B cell (primary cell): Measurements from ENCODE around the gene SP8. TPM values are rescaled to one million over a fixed set of nuclear protein-coding genes. Genes with fewer than 3 reads are reported as not detected.
A peak's percentile ranks its signal among the peaks of the same experiment; 100 is the strongest.

Experiments
- ATAC-seq: fragments of 200-7000 bp; cut with Tn5 transposase; one replicate; pipeline ENCODE4 v1.10.0; 2021; ENCODE audit warnings: low read depth, mild to moderate bottlenecking, moderate number of reproducible peaks, moderate library complexity
- CTCF ChIA-PET: fragments of 350-600 bp; sonication (Branson Sonifier 250); formaldehyde crosslinking; loops from one replicate; lab custom pipeline; 2021; ENCODE audit warnings: antibody characterized with exemption, inconsistent platforms; lab: Charles Lee
- POLR2A ChIA-PET: fragments of 350-600 bp; sonication (Branson Sonifier 250); formaldehyde crosslinking; loops from one replicate; lab custom pipeline; 2021; ENCODE audit warnings: antibody characterized with exemption; lab: Charles Lee
- DNase-seq: peaks from one replicate; pipeline ENCODE4 v3.0.0; 2013
- H2AFZ ChIP-seq: 2 replicates; pipeline ENCODE4 v1.6.1; 2012; ENCODE audit warnings: mild to moderate bottlenecking, low read depth, low read length; ENCODE audit not compliant: insufficient read depth, poor library complexity, severe bottlenecking
- H3K27ac ChIP-seq, 2 donors: 1 replicate in 1 of 2; 2 replicates in 1 of 2; pipeline ENCODE4 v1.5.1; 2012 to 2013; ENCODE audit warnings: low read length in 2 of 2, mild to moderate bottlenecking in 2 of 2, moderate library complexity in 1 of 2
- H3K27me3 ChIP-seq, 4 experiments: fragments of 200-600 bp in 1 of 4; sonication (generic) in 1 of 4; replicated peaks in 1 of 4; 1 replicate in 2 of 4; 2 replicates in 2 of 4; pipeline versions ENCODE4 v1.6.1 to v1.7.0; 2013 to 2016; ENCODE audit warnings: low read length in 3 of 4, mild to moderate bottlenecking in 2 of 4, mixed read lengths in 1 of 4, moderate library complexity in 1 of 4; ENCODE audit not compliant: insufficient read depth in 4 of 4, control insufficient read depth in 3 of 4; ENCODE audit errors: control extremely low read depth in 1 of 4
- H3K36me3 ChIP-seq, 2 experiments: replicated peaks in 1 of 2; 1 replicate in 1 of 2; 2 replicates in 1 of 2; pipeline versions ENCODE4 v1.6.1 to v1.7.1; 2013; ENCODE audit warnings: low read length in 1 of 2; ENCODE audit not compliant: insufficient read depth in 2 of 2, control insufficient read depth in 1 of 2; ENCODE audit errors: control extremely low read depth in 1 of 2, extremely low read depth in 1 of 2
- H3K4me1 ChIP-seq, 2 donors: fragments of 200-600 bp in 1 of 2; sonication (generic) in 1 of 2; 1 replicate in 1 of 2; 2 replicates in 1 of 2; pipeline versions ENCODE4 v1.5.1 to v1.6.1; 2013 to 2017; ENCODE audit warnings: low read length in 2 of 2; ENCODE audit not compliant: control insufficient read depth in 2 of 2, insufficient read depth in 2 of 2
- H3K4me2 ChIP-seq: replicated peaks from 2 replicates; pipeline ENCODE3; 2012; ENCODE audit warnings: mild to moderate bottlenecking, low read depth, low read length; ENCODE audit not compliant: poor library complexity, severe bottlenecking
- H3K4me3 ChIP-seq, 5 experiments: fragments of 200-600 bp in 1 of 5; sonication (generic) in 1 of 5; 1 replicate in 3 of 5; 2 replicates in 2 of 5; pipeline versions ENCODE4 v1.5.1 to v1.7.0; 2011 to 2016; ENCODE audit warnings: low read length in 4 of 5, mild to moderate bottlenecking in 4 of 5, low read depth in 2 of 5, control low read depth in 1 of 5, moderate library complexity in 1 of 5; ENCODE audit not compliant: insufficient read depth in 1 of 5; ENCODE audit errors: control extremely low read depth in 1 of 5, extremely low read depth in 1 of 5
- H3K79me2 ChIP-seq: fragments of 200-600 bp; sonication (generic); one replicate; pipeline ENCODE4 v1.6.0; 2016; ENCODE audit warnings: low read length; ENCODE audit not compliant: control insufficient read depth, insufficient read depth
- H3K9ac ChIP-seq: fragments of 200-600 bp; sonication (generic); 2 replicates; pipeline ENCODE4 v1.6.1; 2017; ENCODE audit warnings: mild to moderate bottlenecking, low read length, moderate library complexity
- H3K9me3 ChIP-seq, 3 donors: one replicate each; pipeline versions ENCODE4 v1.6.1 to v1.7.1; 2013; ENCODE audit warnings: low read length in 2 of 3; ENCODE audit not compliant: control insufficient read depth in 2 of 3, insufficient read depth in 1 of 3; ENCODE audit errors: control extremely low read depth in 1 of 3
- H4K20me1 ChIP-seq: 2 replicates; pipeline ENCODE4 v1.6.0; 2012; ENCODE audit warnings: mild to moderate bottlenecking, low read length; ENCODE audit not compliant: insufficient read depth, control insufficient read depth, poor library complexity, severe bottlenecking
- H3K27ac Mint-ChIP-seq: one replicate; pipeline ENCODE4 v1.8.0; 2021; ENCODE audit warnings: mixed read lengths
- H3K27me3 Mint-ChIP-seq: one replicate; pipeline ENCODE4 v1.8.0; 2021; ENCODE audit warnings: mixed read lengths
- H3K4me1 Mint-ChIP-seq: one replicate; pipeline ENCODE4 v1.8.0; 2021; ENCODE audit warnings: mixed read lengths
- H3K4me3 Mint-ChIP-seq: one replicate; pipeline ENCODE4 v1.8.0; 2021; ENCODE audit warnings: mixed read lengths
- H3K9me3 Mint-ChIP-seq: one replicate; pipeline ENCODE4 v1.8.0; 2022; ENCODE audit warnings: mixed read lengths; ENCODE audit not compliant: insufficient read depth
- CTCF ChIP-seq: fragments of 200-600 bp; IDR thresholded peaks from one replicate; pipeline ENCODE4 v1.8.0; 2022; ENCODE audit warnings: antibody characterized with exemption, mild to moderate bottlenecking
- EZH2 ChIP-seq: IDR thresholded peaks from 2 replicates; pipeline ENCODE4 v1.6.1; 2012; ENCODE audit warnings: borderline replicate concordance, low read depth, mild to moderate bottlenecking, moderate library complexity, low read length; ENCODE audit not compliant: insufficient read depth, poor library complexity, severe bottlenecking
- WGBS: methylation state at CpG from one replicate; pipeline ENCODE4 v1.1.5; 2013; ENCODE audit warnings: missing lambda C conversion rate; ENCODE audit not compliant: insufficient coverage; 5-methylcytosine and 5-hydroxymethylcytosine counted together
- intact Hi-C: fragments of 100-400 bp; cut with micrococcal nuclease; formaldehyde crosslinking; loops from one replicate; pipeline ENCODE4 v1.10.0; 2022
- polyA plus RNA-seq: library from polyadenylated mRNA; depleted of rRNA; stranded (reverse); fragments of >200 nt; gene quantifications from 2 replicates; pipeline ENCODE4 v1.2.3, GENCODE V29; 2012
- total RNA-seq, 2 donors: library from RNA; stranded (reverse); fragments of 120-200 nt in 1 of 2; gene quantifications; 1 replicate in 1 of 2; 2 replicates in 1 of 2; pipeline versions ENCODE4 v1.2.3 to v1.2.4, GENCODE V29; 2013 to 2022

Gene SP8
- total and polyA plus RNA-seq, 2 donors (not counting 1 experiment from before 2014, with no cell fraction given): not detected

- Histone ChIP-seq H2AFZ (peak overlapping the region; percentile 39), H3K79me2 (no peaks in the 10 kb centered on the region), H3K9ac (no peak overlapping the region), H4K20me1 (no peaks in the 10 kb centered on the region), H3K4me2 (peak overlapping the region; percentile 68), H3K27ac (no peak overlapping the region), H3K9me3 (peaks cover 1 to 42% (median 3%) of the 10 kb centered on the region in 3 donors), H3K36me3 (no peaks in the 10 kb centered on the region), H3K4me1 (peaks cover 29 to 48% of the 10 kb centered on the region in 2 donors), H3K27me3 (peaks cover 2 to 75% (median 59%) of the 10 kb centered on the region in 4 experiments), H3K4me3 (peak overlapping the region in 1 of 5 experiments; percentile 29)
- intact Hi-C loops: no loop called here
- Mint-ChIP-seq H3K27me3 (peaks cover 74% of the 10 kb centered on the region), H3K27ac (no peak overlapping the region), H3K4me1 (peaks cover 18% of the 10 kb centered on the region), H3K9me3 (no peaks in the 10 kb centered on the region), H3K4me3 (no peak overlapping the region)
- TF ChIP-seq EZH2 (no peak), CTCF (no peak)
- ATAC-seq: no peak
- CTCF ChIA-PET: interaction anchor here (1.5 kb wide), 1 partner anchor 12 kb away, joined by 4 read pairs; no protein-coding TSS in a partner anchor
- DNase-seq: peak; percentile 46
- WGBS: 10% methylated on average over 93 of the region's 93 CpGs
- POLR2A ChIA-PET: no interaction called here
These were observed 2.1 kb downstream of the SP8 start for GRCh38 chr7:20784388-20785156.
